Naive B cell (primary cell): ENCODE data around the gene BTBD2. TPM values are rescaled to one million over a fixed set of nuclear protein-coding genes. Genes with fewer than 3 reads are reported as not detected.

ENCODE experiments used
- ATAC-seq, 2 donors: fragments of 150-1000 bp; cut with Tn5 transposase; 2 replicates each; pipeline ENCODE4 v1.10.0; 2021; ENCODE audit warnings: low read depth in 2 of 2, mild to moderate bottlenecking in 2 of 2, moderate library complexity in 2 of 2
- DNase-seq: peaks from one replicate; pipeline ENCODE4 v3.0.0; 2022
- H3K27ac Mint-ChIP-seq, 6 donors: one replicate each; pipeline ENCODE4 v1.8.0; 2020 to 2022; ENCODE audit warnings: mild to moderate bottlenecking in 6 of 6, mixed read lengths in 6 of 6, moderate library complexity in 5 of 6, inconsistent platforms in 2 of 6
- H3K27me3 Mint-ChIP-seq, 3 donors: one replicate each; pipeline ENCODE4 v1.8.0; 2021 to 2022; ENCODE audit warnings: mixed read lengths in 3 of 3, mild to moderate bottlenecking in 1 of 3
- H3K36me3 Mint-ChIP-seq, 2 donors: one replicate each; pipeline ENCODE4 v1.8.0; 2020 to 2022; ENCODE audit warnings: mixed read lengths in 2 of 2, inconsistent platforms in 1 of 2, mild to moderate bottlenecking in 1 of 2
- H3K4me1 Mint-ChIP-seq, 3 donors: one replicate each; pipeline ENCODE4 v1.8.0; 2020 to 2022; ENCODE audit warnings: mixed read lengths in 3 of 3, inconsistent platforms in 1 of 3, mild to moderate bottlenecking in 1 of 3, moderate library complexity in 1 of 3
- H3K4me3 Mint-ChIP-seq, 8 donors: one replicate each; pipeline ENCODE4 v1.8.0; 2020 to 2022; ENCODE audit warnings: mild to moderate bottlenecking in 8 of 8, mixed read lengths in 8 of 8, moderate library complexity in 8 of 8, inconsistent platforms in 2 of 8
- H3K9me3 Mint-ChIP-seq, 7 donors: one replicate each; pipeline ENCODE4 v1.8.0; 2020 to 2022; ENCODE audit warnings: mixed read lengths in 7 of 7, mild to moderate bottlenecking in 5 of 7, inconsistent platforms in 2 of 7, moderate library complexity in 1 of 7
- polyA plus RNA-seq, 6 donors: library from polyadenylated mRNA; unstranded; fragments of 300-500 nt; fragmentation: Illumina TruSeq; gene quantifications; one replicate each; pipeline ENCODE4 v1.2.3, GENCODE V29; 2021; ENCODE audit warnings: low read depth in 6 of 6

Gene BTBD2
- polyA plus RNA-seq, 6 donors from 2014 or later = 1.7 to 9.2 (median 4.8) TPM

DNA sequence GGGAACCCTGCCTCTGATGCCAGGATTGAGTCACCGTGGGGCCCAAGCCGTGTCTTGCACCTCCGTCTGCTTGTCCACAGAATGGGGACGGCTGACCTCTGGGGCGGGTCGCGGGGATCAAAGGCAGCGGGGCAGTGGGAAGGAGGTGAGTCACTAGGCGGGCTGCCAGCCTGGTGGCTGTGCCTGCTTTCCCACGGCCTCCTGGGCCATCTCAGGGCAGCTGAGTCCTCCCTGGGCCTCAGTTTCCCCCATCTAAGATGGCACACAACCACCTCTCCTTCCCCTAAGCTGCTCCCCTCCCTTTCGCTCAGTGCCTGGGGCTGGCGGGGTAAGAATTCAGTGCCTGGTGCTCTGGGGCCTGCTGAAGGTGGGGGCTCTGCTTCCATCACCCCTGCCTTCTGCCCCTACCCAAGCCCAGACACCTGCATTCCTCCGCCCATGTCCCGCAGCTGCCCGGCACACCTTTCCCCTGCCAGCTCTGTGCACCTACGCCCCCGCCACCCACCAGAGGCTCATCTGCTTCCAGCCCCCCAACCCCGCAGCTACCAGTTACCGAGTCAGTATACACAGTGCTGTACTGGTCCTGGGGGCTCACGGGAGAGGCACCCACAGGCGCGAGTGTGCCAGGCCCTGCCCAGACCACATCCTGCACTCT, 32.1 kb upstream of the BTBD2 start:
- Mint-ChIP-seq H3K27me3 (no peaks in the 10 kb centered on the region), H3K9me3 (no peaks in the 10 kb centered on the region), H3K36me3 (no peaks in the 10 kb centered on the region), H3K4me1 (peaks cover 34 to 61% (median 51%) of the 10 kb centered on the region in 3 donors), H3K27ac (peak overlapping the region; percentile 57 to 98 (median 76)), H3K4me3 (peak overlapping the region in 5 of 8 donors; percentile 38 to 85 (median 63))
- ATAC-seq = no peak
- no peak for DNase-seq

GRCh38 chr19:2047076-2047448, 31.5 kb upstream of the BTBD2 start:
- Mint-ChIP-seq H3K36me3 (no peaks in the 10 kb centered on the region), H3K27ac (peak overlapping the region in 4 of 6 donors; percentile 62 to 98 (median 75)), H3K4me1 (peaks cover 33 to 61% (median 48%) of the 10 kb centered on the region in 3 donors), H3K27me3 (no peaks in the 10 kb centered on the region), H3K4me3 (peak overlapping the region in 5 of 8 donors; percentile 38 to 85 (median 63)), H3K9me3 (no peaks in the 10 kb centered on the region)
- DNase-seq (no peak), ATAC-seq (no peak)

- Mint-ChIP-seq H3K36me3 (no peaks in the 10 kb centered on the region), H3K4me1 (peaks cover 27 to 57% (median 43%) of the 10 kb centered on the region in 3 donors), H3K27me3 (no peaks in the 10 kb centered on the region), H3K9me3 (no peaks in the 10 kb centered on the region), H3K4me3 (peak overlapping the region in 5 of 8 donors; percentile 25 to 85 (median 63)), H3K27ac (peak overlapping the region in 5 of 6 donors; percentile 61 to 98 (median 89))
- DNase-seq (peak; percentile 21), ATAC-seq (no peak)
Observed at GRCh38 chr19:2046046-2046907, 30.8 kb upstream of the BTBD2 start.

DNA sequence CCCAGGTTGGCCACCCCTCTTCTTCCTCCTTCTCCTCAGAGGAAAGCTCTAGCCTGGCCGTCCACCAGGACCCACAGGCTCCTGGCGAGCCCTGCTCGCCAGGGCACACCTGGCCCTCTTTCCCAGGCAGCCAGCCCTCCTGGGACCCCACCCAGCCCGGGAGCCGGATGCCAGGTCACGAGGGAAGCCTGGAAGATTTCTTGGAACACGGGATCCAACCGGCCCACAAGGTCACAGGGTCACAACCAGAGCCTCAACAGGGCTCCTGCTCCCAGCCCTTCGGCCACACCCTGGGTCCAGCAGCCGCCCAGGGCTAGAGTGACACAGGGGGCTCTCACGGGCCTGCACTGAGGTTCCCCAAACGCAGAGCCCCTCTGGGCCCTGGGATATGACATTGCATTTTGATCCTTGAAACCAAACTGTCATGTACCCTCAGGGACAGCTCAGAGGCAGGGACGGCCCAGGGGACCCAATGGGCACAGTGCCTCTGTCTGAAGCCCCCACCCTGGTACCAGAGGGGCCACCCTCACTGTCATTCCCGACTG, 30.1 kb upstream of the BTBD2 start:
- no peaks in the 10 kb centered on the region for H3K9me3 Mint-ChIP-seq
- DNase-seq = no peak
- peaks cover 24 to 58% (median 48%) of the 10 kb centered on the region in 3 donors for H3K4me1 Mint-ChIP-seq
- no peak for ATAC-seq
- no peaks in the 10 kb centered on the region for H3K36me3 Mint-ChIP-seq
- H3K4me3 Mint-ChIP-seq = peak overlapping the region in 3 of 8 donors; percentile 12 to 82 (median 67)
- no peaks in the 10 kb centered on the region for H3K27me3 Mint-ChIP-seq
- peak overlapping the region in 5 of 6 donors; percentile 61 to 99 (median 89) for H3K27ac Mint-ChIP-seq

GRCh38 chr19:2044709-2045500, 29.4 kb upstream of the BTBD2 start:
- Mint-ChIP-seq H3K9me3 (no peaks in the 10 kb centered on the region), H3K27me3 (no peaks in the 10 kb centered on the region), H3K4me1 (peaks cover 23 to 55% (median 48%) of the 10 kb centered on the region in 3 donors), H3K27ac (peak overlapping the region; percentile 33 to 99 (median 95)), H3K36me3 (no peaks in the 10 kb centered on the region), H3K4me3 (peak overlapping the region in 6 of 8 donors; percentile 54 to 82 (median 66))
- ATAC-seq = no peak
- no peak for DNase-seq

- H3K4me1 Mint-ChIP-seq = peaks cover 20 to 51% (median 42%) of the 10 kb centered on the region in 3 donors
- DNase-seq (peak; percentile 58), ATAC-seq (no peak)
- H3K9me3 Mint-ChIP-seq = no peaks in the 10 kb centered on the region
- H3K27me3 Mint-ChIP-seq = no peaks in the 10 kb centered on the region
- peak overlapping the region; percentile 42 to 82 (median 68) for H3K4me3 Mint-ChIP-seq
- peak overlapping the region; percentile 95 to 99 (median 98) for H3K27ac Mint-ChIP-seq
- peaks cover 0 to 6% of the 10 kb centered on the region in 2 donors for H3K36me3 Mint-ChIP-seq
Observed at GRCh38 chr19:2043961-2044708, 28.6 kb upstream of the BTBD2 start.

DNA sequence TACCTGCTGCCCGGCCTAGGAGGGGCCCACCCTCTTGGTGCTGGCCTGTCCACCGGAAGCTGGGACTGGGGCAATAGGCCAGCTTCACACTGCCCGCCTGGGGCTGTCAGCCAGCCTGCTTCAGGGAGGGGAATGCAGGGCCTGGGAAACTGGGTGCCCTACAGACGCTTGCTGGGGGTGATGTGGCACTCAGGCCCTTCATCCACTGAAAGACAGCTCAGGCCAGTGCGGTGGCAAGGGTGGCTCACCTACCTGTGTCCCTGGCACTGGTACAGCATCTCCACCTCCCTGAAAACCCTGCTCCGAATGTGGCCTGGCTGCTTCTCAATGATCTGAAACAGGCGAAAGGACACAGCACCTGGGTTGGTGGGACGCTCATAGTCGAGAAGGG, 27.7 kb upstream of the BTBD2 start:
- peak overlapping the region; percentile 33 to 83 (median 70) for H3K4me3 Mint-ChIP-seq
- H3K36me3 Mint-ChIP-seq = peaks cover 0 to 7% of the 10 kb centered on the region in 2 donors
- H3K27me3 Mint-ChIP-seq = no peaks in the 10 kb centered on the region
- H3K9me3 Mint-ChIP-seq = peaks cover 0 to 2% (median 0%) of the 10 kb centered on the region in 7 donors
- no peak for DNase-seq
- no peak for ATAC-seq
- H3K4me1 Mint-ChIP-seq = peaks cover 18 to 51% (median 39%) of the 10 kb centered on the region in 3 donors
- peak overlapping the region; percentile 95 to 99 (median 98) for H3K27ac Mint-ChIP-seq

DNA sequence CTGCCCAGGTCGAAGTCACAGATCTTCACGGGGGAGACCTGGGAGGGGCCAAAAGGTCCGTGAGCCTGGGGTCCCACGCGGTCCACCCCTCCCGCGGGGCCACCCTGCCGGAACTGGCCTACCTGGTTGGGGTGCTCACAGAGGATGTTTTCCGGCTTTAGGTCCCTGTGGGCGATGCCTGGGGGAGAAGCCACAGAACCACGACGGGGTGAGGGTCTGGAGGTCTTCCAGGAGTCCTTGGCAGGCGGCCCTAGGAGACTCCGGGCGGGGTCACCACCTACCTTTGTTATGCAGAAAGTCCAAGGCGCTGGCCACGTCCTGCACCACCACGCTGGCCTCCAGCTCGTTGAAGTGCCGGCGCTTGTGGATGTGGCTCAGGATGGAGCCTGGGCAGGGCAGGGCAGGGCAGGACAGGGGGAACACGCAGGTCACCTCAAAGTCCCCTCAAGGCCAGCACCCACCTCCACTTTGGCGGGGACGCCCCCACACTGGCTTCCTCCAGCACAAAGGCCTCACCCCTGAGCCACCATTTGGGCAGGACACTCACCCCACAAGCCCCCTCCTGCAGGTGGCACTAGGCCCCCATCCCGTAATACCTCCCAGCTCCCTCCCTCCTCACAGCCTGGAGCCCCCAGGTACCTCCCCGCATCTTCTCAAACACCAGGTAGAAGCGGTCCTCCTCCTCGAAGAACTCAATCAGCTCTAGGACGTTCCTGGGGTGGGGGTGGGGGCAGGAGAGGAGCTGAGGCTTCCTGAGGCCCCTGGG, 27.2 kb upstream of the BTBD2 start:
- H3K4me3 Mint-ChIP-seq = peak overlapping the region; percentile 6 to 82 (median 70)
- peak overlapping the region; percentile 95 to 99 (median 98) for H3K27ac Mint-ChIP-seq
- peaks cover 19 to 54% (median 39%) of the 10 kb centered on the region in 3 donors for H3K4me1 Mint-ChIP-seq
- DNase-seq (no peak), ATAC-seq (no peak)
- H3K27me3 Mint-ChIP-seq = no peaks in the 10 kb centered on the region
- H3K36me3 Mint-ChIP-seq = peaks cover 0 to 7% of the 10 kb centered on the region in 2 donors
- H3K9me3 Mint-ChIP-seq = peaks cover 0 to 2% (median 0%) of the 10 kb centered on the region in 7 donors

- Mint-ChIP-seq H3K27ac (peak overlapping the region; percentile 96 to 99 (median 98)), H3K36me3 (peaks cover 0 to 7% of the 10 kb centered on the region in 2 donors), H3K27me3 (no peaks in the 10 kb centered on the region), H3K4me3 (peak overlapping the region; percentile 65 to 82 (median 72)), H3K9me3 (peaks cover 0 to 2% (median 0%) of the 10 kb centered on the region in 7 donors), H3K4me1 (peaks cover 19 to 51% (median 39%) of the 10 kb centered on the region in 3 donors)
- peak; percentile 99 for DNase-seq
- peak; percentile 71 to 74 for ATAC-seq
Observed at GRCh38 chr19:2041683-2042484, 26.4 kb upstream of the BTBD2 start.

- Mint-ChIP-seq H3K4me1 (peaks cover 19 to 49% (median 38%) of the 10 kb centered on the region in 3 donors), H3K9me3 (peaks cover 0 to 2% (median 0%) of the 10 kb centered on the region in 7 donors), H3K36me3 (peaks cover 0 to 7% of the 10 kb centered on the region in 2 donors), H3K27me3 (no peaks in the 10 kb centered on the region), H3K27ac (peak overlapping the region; percentile 96 to 99 (median 98)), H3K4me3 (peak overlapping the region in 7 of 8 donors; percentile 22 to 82 (median 69))
- DNase-seq (no peak), ATAC-seq (no peak)
Observed at GRCh38 chr19:2041433-2041682, 25.8 kb upstream of the BTBD2 start.
